ENCODE data around the gene PRUNE2.
"Not testable (repeated sequence)": the region's sequence is repeated elsewhere in the genome, so short reads cannot be mapped to it uniquely, and the experiment has no call there.

Gene PRUNE2

GRCh38 chr9:76784881-76785280, 121.0 kb downstream of the PRUNE2 start:
- no peak for DNase-seq

DNA sequence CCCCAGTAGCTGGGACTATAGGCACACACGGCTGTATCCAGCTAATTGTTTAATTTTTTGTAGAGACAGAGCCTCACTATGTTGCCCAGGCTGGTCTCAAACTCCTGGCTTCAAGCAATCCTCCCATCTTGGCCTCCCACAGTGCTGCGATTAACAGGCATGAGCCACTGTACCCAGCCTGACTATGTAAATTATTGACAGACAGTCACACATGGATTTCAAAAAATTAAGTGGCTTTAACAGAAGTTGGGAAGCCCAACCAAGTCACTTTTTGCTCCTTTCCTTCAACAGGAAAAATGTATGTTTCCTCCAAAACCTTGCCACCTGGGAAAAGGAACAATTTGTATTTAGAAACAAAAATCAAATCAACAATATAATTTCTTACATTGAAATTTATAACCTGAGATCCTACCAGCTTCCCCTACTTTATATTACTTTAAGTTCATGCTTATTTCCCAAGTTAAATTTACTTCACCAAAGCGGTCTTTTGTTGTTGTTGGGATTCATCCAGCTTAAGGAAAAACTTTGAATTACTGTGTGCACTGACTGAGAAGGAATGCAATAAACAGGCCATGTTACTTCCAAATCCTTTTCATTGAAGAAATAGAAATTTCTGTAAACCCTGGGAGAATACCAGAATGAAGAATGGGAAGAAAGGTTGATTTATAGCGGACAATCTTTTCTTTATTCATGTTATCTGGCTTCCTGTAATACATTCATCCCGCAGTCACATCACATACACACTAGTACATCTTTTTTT, 133.0 kb downstream of the PRUNE2 start:
- DNase-seq, result no peak

DNA sequence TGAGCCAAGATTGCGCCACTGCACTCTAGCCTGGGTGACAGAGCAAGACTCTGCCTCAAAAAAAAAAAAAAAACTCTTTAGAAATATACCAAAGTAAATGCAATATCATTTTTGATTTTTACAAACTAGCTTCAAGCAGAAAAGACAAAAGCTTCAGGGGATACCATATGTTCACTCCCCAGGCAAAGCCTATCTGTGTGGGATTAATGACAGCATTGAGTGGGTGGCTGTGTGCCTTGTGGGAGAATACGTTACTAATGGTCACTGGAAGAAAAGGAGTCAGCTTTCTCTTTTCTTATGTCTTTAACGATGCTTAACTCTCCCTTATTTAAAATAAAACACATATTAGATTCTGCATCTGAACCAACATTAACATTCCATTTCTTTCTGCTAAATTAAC, 139.8 kb downstream of the PRUNE2 start:
- DNase-seq, result no peak

- no peak for DNase-seq
These were observed 141.8 kb downstream of the PRUNE2 start, which contains the start of gene PCA3 for GRCh38 chr9:76764138-76764537. PCA3 (plus strand) TSS chr9:76764438.

GRCh38 chr9:76761448-76761847, 144.5 kb downstream of the PRUNE2 start:
- DNase-seq, result no peak

- peak in 1 of 2 donors; percentile 37 for DNase-seq
These were observed 146.2 kb downstream of the PRUNE2 start for GRCh38 chr9:76759732-76760131.

GRCh38 chr9:76758476-76758875, 147.4 kb downstream of the PRUNE2 start:
- DNase-seq, result no peak

DNA sequence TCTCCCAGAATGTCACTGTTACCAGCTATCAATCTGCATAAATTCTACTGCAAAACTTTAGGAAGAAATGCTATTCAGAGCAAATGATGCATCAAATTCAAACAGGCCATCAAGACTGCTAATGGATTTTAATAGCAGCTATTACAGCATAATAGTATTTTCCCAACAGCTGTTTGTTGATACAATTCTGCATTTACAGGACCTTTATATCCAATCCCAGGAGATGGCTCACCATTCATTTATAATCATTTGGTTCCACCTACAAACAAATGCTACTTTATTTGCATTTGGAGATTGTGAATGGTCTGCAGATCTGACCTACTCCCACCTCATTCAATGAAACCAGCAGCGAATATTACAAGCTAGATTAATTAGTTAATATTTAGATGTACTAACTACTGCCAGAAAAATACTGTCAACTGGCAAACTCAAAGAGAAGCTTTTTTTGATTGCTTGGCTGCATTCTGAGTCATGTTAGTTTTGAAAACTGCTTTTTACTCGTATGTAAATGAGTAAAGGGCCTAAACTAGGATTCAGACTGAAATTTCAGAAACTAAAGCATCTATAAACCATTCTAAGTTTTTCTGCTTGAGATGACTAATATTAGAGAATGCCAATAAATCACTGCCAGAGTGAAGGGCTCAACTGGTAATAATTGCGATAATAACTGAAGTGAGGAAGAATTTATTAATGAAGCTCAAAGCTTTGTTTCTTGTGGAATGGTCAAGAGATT, 148.8 kb downstream of the PRUNE2 start:
- no peak for DNase-seq

GRCh38 chr9:76756268-76756640, 149.7 kb downstream of the PRUNE2 start:
- peak in 1 of 2 donors; percentile 12 for DNase-seq

- DNase-seq, result no peak
These were observed 154.9 kb downstream of the PRUNE2 start for GRCh38 chr9:76751001-76751400.

DNA sequence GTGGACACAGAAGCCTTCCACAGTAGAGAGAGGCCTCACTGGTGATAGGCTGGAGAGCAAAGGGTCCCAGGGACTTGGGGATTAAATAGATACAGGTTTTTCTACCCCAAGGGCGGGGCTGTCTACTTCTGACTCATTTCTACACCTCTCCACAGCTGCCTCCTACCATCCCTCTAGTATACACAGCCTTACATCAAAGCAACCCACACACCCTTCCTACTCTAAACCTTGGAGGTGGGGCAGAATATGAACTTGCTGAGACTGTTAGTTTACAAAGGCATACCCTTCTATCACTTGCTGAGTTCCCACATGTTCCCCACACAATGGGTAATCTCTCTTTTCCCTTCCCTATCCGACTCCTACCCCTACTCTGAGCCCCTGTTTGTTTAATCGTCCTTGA, 161.6 kb downstream of the PRUNE2 start:
- no peak for DNase-seq

- no peak for DNase-seq
These were observed 162.0 kb downstream of the PRUNE2 start for GRCh38 chr9:76743931-76744330.

GRCh38 chr9:76742890-76743289, 163.0 kb downstream of the PRUNE2 start:
- not testable (repeated sequence) for DNase-seq

- DNase-seq, result no peak
These were observed 164.4 kb downstream of the PRUNE2 start for GRCh38 chr9:76741524-76741923.

- no peak for DNase-seq
These were observed 167.5 kb downstream of the PRUNE2 start for GRCh38 chr9:76738402-76738801.

GRCh38 chr9:76737154-76737902, 168.6 kb downstream of the PRUNE2 start:
- DNase-seq, result no peak

- DNase-seq, result no peak
These were observed 171.2 kb downstream of the PRUNE2 start for GRCh38 chr9:76734716-76735115.

DNA sequence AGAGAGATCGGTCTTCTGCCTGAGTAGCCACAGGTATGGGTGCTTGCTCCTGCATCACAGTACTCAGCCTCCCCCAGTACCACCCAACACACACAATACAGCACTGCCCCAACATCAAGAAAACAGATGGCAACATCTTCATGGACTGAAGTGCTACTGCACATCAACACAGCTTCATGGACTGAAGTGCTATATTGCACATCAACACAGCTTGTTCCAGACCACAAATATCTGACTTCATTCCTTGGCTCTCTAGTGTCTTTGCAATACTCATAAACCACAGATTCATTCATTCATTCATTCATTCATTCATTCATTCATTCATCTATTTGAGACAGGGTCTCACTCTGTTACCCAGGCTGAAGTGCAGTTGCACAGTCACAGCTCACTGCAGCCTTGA, 172.8 kb downstream of the PRUNE2 start:
- no peak for DNase-seq

DNA sequence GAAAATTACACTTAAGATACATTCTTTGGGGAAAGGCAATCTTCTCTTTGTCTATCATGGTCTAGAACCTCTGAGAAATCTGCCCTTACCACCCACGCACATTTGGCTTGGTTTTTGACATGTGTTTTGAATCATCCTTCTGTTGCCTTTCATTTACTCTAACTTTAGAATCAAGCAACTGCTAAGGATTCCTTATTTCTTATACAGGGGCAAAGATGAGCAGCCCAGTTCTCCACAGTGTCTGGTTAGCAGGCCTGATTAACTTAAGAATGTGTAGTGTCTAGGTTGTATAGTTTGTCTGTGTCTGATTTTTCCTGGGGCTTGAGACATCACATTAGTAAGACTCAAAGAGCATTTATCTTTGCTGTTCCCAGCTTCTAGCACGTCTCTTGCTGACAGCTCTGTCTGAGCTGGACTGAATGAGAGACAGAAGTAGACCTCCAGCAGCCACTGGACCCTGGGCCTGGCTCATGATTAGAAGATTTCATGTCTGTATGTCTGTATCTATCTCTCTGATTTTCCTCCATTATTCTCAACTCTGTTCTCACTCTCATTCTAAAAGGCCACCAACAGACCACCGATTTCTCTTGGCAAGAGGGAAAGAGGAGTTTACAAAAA, 173.5 kb downstream of the PRUNE2 start:
- DNase-seq, result no peak

DNA sequence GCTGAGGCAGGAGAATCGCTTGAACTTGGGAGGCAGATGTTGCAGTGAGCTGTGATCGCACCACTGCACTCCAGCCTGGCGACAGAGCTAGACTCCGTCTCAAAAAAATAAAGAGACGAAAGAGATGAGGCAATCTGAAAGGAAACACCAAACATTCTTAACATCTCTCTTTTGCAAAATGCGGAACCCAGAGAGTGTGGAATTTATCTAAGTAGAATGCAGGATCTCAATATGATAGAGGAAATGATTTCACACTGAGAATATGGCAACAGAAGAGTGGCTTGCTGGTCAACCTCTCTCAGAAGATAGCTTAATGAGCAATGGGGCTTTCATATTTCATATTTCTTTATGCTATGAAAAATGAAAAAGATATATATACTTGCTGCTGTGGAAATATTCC, 175.1 kb downstream of the PRUNE2 start:
- DNase-seq, result no peak

DNA sequence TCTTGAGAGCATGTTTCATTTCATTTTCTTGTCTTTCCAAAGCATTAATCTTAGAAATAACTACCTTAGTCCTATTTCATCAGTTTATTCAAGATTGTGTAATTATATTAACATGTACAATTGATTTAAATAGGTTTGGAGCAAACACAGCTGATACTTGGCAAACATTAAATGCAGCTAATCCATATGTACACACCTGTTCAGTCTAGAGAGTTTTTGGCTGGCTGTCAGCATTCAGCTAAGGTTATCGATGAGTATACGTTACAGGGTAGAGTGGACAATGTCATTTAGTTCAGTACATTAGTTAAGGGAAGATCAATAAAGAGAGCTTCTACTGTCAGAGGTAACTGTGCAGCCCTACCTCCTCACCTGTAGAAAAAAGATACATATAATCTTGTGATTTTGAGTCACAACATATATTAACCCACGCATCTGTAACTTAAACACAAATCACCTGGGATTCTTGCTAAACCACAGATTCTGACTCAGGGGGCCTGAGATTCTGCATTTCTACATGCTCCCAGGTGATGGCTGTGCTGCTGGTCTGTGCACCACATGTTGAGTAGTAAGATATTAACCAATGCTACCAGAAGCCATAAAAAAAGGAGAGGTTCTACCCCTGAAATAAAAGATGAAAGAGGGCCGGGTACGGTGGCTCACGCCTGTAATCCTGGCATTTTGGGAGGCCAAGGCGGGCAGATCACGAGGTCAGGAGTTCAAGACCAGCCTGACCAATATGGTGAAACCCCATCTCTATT, 175.8 kb downstream of the PRUNE2 start:
- DNase-seq, result no peak

- no peak for DNase-seq
These were observed 176.8 kb downstream of the PRUNE2 start for GRCh38 chr9:76729116-76729515.

Measured in CD4-positive, alpha-beta T cell treated with Interleukin-4 for 1 hour (primary cell).